Measurements from ENCODE around the gene FNDC3B.

DNA sequence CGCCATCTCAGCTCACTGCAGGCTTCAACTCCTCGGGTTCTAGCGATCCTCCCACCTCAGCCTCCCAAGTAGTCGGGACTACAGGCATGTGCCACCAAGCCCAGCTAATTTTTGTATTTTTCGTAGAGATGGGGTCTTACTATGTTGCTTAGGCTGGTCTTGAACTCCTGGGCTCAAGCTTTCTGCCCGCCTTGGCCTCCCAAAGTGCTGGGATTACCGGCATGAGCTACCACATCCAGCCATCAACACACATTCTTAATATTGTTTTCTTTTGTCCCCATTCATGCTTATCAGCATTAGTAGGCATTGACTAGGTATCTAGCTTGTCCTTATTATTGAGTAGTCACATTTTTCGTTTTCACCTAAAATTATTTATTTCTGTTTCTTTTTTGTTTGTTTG is 240.6 kb downstream of the FNDC3B start:
- TF ChIP-seq EZH2 (IDR thresholded peaks at IDR 0.05) (no peak), EZH2phosphoT487 (IDR thresholded peaks at IDR 0.05) (no peak)
- TF ChIP-seq, protein P1, sequence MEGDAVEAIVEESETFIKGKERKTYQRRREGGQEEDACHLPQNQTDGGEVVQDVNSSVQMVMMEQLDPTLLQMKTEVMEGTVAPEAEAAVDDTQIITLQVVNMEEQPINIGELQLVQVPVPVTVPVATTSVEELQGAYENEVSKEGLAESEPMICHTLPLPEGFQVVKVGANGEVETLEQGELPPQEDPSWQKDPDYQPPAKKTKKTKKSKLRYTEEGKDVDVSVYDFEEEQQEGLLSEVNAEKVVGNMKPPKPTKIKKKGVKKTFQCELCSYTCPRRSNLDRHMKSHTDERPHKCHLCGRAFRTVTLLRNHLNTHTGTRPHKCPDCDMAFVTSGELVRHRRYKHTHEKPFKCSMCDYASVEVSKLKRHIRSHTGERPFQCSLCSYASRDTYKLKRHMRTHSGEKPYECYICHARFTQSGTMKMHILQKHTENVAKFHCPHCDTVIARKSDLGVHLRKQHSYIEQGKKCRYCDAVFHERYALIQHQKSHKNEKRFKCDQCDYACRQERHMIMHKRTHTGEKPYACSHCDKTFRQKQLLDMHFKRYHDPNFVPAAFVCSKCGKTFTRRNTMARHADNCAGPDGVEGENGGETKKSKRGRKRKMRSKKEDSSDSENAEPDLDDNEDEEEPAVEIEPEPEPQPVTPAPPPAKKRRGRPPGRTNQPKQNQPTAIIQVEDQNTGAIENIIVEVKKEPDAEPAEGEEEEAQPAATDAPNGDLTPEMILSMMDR (IDR thresholded peaks at IDR 0.05): no peak

Measured in neural progenitor cell (in vitro differentiated cells).